A549 (cell line): ENCODE measurements around the gene NFATC4. TPM values are rescaled to one million over a fixed set of nuclear protein-coding genes. Genes with fewer than 3 reads are reported as not detected.

ENCODE experiments used
- ATAC-seq, 2 experiments: fragments of 200-7000 bp in 1 of 2; fragments of >200 bp in 1 of 2; cut with Nextera tagmentation in 1 of 2; cut with Tn5 transposase in 1 of 2; 3 replicates each; pipeline versions ENCODE4 v1.8.0 to v1.9.1; 2018 to 2020; ENCODE audit warnings: mild to moderate bottlenecking in 1 of 2, moderate library complexity in 1 of 2
- CTCF ChIA-PET: fragments of 300-600 bp; sonication (Branson Sonifier 250); formaldehyde crosslinking; extraction: SDS; loops from one replicate; lab custom pipeline; 2021; ENCODE audit warnings: antibody characterized with exemption, inconsistent platforms; lab: Yijun Ruan, JAX
- POLR2A ChIA-PET: fragments of 350-600 bp; formaldehyde crosslinking; extraction: SDS; loops from one replicate; lab custom pipeline; 2021; ENCODE audit warnings: antibody characterized with exemption, inconsistent platforms; lab: Yijun Ruan, JAX
- DNase-seq, 2 experiments: peaks; one replicate each; pipeline versions ENCODE4 v3.0.0 to v3.0.0-alpha.2; 2011 to 2016; ENCODE audit warnings: low read depth in 1 of 2, low spot score in 1 of 2
- FAIRE-seq: peaks from 2 replicates; lab custom pipeline; 2011; peaks lifted over from hg19 to GRCh38; lab: Jason Lieb, UNC
- H3K27ac ChIP-seq, 2 experiments: fragments of >200 bp; sonication (Bioruptor Twin); formaldehyde crosslinking; 3 replicates each; pipeline ENCODE4 v1.5.1; 2016 to 2017
- H3K4me1 ChIP-seq: fragments of >200 bp; sonication (Bioruptor Twin); formaldehyde crosslinking; 3 replicates; pipeline ENCODE4 v1.6.1; 2016
- H3K4me2 ChIP-seq: fragments of >200 bp; sonication (Bioruptor Twin); formaldehyde crosslinking; 3 replicates; pipeline ENCODE4 v1.6.1; 2016
- H3K4me3 ChIP-seq: fragments of >200 bp; sonication (Bioruptor Twin); formaldehyde crosslinking; 3 replicates; pipeline ENCODE4 v1.5.1; 2016
- H3K9me3 ChIP-seq: fragments of >200 bp; sonication (Bioruptor Twin); formaldehyde crosslinking; 3 replicates; pipeline ENCODE4 v1.6.1; 2016
- CHD4 ChIP-seq: fragments of 200-600 bp; sonication (generic); IDR thresholded peaks from 2 replicates; pipeline ENCODE4 v1.6.1; 2016; ENCODE audit warnings: antibody characterized with exemption, mild to moderate bottlenecking, borderline replicate concordance
- E2F6 ChIP-seq: IDR thresholded peaks from 2 replicates; pipeline ENCODE4 v1.6.1; 2012; ENCODE audit warnings: low read depth, borderline replicate concordance
- EHMT2 ChIP-seq: fragments of 200-600 bp; sonication (generic); IDR thresholded peaks from 2 replicates; pipeline ENCODE4 v1.6.1; 2016; ENCODE audit warnings: antibody characterized with exemption, low read depth, mild to moderate bottlenecking, moderate library complexity
- ELK1 ChIP-seq: fragments of 150-350 bp; IDR thresholded peaks from 2 replicates; pipeline ENCODE4 v1.6.1; 2014; ENCODE audit warnings: low read depth, mild to moderate bottlenecking, low read length
- EP300 ChIP-seq, 2 experiments: fragments of >200 bp; sonication (Bioruptor Twin); formaldehyde crosslinking; IDR thresholded peaks; 2 replicates in 1 of 2; 3 replicates in 1 of 2; pipeline ENCODE4 v1.6.1; 2016 to 2017
- FOSB ChIP-seq: fragments of 250-450 bp; sonication (Bioruptor Pico); IDR thresholded peaks from 2 replicates; pipeline ENCODE4 v1.5.0; 2020; ENCODE audit warnings: mild to moderate bottlenecking, moderate library complexity
- FOSL2 ChIP-seq, 2 experiments: fragments of 450-650 bp in 1 of 2; fragments of >200 bp in 1 of 2; sonication (Bioruptor Twin) in 1 of 2; formaldehyde crosslinking; IDR thresholded peaks; 2 replicates each; pipeline versions ENCODE4 v1.5.0 to v1.6.1; 2016 to 2020; ENCODE audit warnings: mild to moderate bottlenecking in 1 of 2, moderate library complexity in 1 of 2
- JUN ChIP-seq, 2 experiments: fragments of >200 bp; sonication (Bioruptor Twin); formaldehyde crosslinking; IDR thresholded peaks; 2 replicates in 1 of 2; 3 replicates in 1 of 2; pipeline ENCODE4 v1.6.1; 2016 to 2017
- KDM5A ChIP-seq: fragments of 200-600 bp; sonication (generic); IDR thresholded peaks from 2 replicates; pipeline ENCODE4 v1.6.1; 2016; ENCODE audit warnings: antibody characterized with exemption, mild to moderate bottlenecking
- NFE2L2 ChIP-seq: fragments of 150-350 bp; conservative IDR thresholded peaks from 2 replicates; pipeline ENCODE4 v1.6.1; 2014; ENCODE audit warnings: low read length
- PHF8 ChIP-seq: fragments of 200-600 bp; sonication (generic); IDR thresholded peaks from 2 replicates; pipeline ENCODE4 v1.6.1; 2016; ENCODE audit warnings: low read depth, mild to moderate bottlenecking, antibody characterized with exemption, moderate library complexity, borderline replicate concordance
- POLR2AphosphoS2 ChIP-seq: conservative IDR thresholded peaks from 2 replicates; pipeline ENCODE4 v1.6.1; 2012; ENCODE audit warnings: low read length, improper control_type of control experiment, inconsistent platforms
- RCOR1 ChIP-seq: fragments of 150-350 bp; IDR thresholded peaks from 2 replicates; pipeline ENCODE4 v1.6.1; 2014; ENCODE audit warnings: antibody characterized with exemption, low read length, low read depth
- SREBF2 ChIP-seq: fragments of 450-650 bp; IDR thresholded peaks from 2 replicates; pipeline ENCODE4 v1.6.1; 2014; ENCODE audit warnings: mild to moderate bottlenecking, moderate library complexity
- USF2 ChIP-seq: fragments of 450-650 bp; IDR thresholded peaks from 2 replicates; pipeline ENCODE4 v1.6.1; 2014; ENCODE audit warnings: antibody characterized with exemption
- ZC3H11A ChIP-seq: fragments of 450-650 bp; IDR thresholded peaks from 2 replicates; pipeline ENCODE4 v1.6.1; 2014; ENCODE audit warnings: antibody characterized with exemption, mild to moderate bottlenecking
- ZNF302 ChIP-seq: fragments of 250-450 bp; sonication (Bioruptor Pico); IDR thresholded peaks from 2 replicates; pipeline ENCODE4 v1.9.0; 2021; ENCODE audit warnings: inconsistent platforms, mild to moderate bottlenecking, moderate library complexity
- ZSCAN20 ChIP-seq: fragments of 250-450 bp; sonication (Bioruptor Pico); IDR thresholded peaks from 2 replicates; pipeline ENCODE4 v1.8.0; 2022; ENCODE audit warnings: mild to moderate bottlenecking, moderate library complexity
- WGBS: methylation state at CpG from one replicate; pipeline ENCODE4 v1.1.6; 2017; ENCODE audit errors: missing lambda C conversion rate; 5-methylcytosine and 5-hydroxymethylcytosine counted together
- polyA plus RNA-seq, 4 experiments: library from polyadenylated mRNA; depleted of rRNA in 3 of 4; stranded (reverse); fragments of >200 nt; fragmentation: RNase III in 1 of 4; extraction: RNeasy Plus Mini Kit Qiagen cat#74134 plus additional on column Dnase treatment in 1 of 4; gene quantifications; 2 replicates in 3 of 4; 3 replicates in 1 of 4; pipeline ENCODE4 v1.2.3, GENCODE V29; 2011 to 2017
- TF ChIP-seq, protein P1 (sequence below): fragments of 250-450 bp; sonication (Bioruptor Pico); IDR thresholded peaks from 2 replicates; pipeline ENCODE4 v1.5.0; 2021; ENCODE audit warnings: mild to moderate bottlenecking, moderate library complexity, borderline replicate concordance
- TF ChIP-seq, protein P2 (sequence below): fragments of >200 bp; sonication (Bioruptor Twin); formaldehyde crosslinking; IDR thresholded peaks from 2 replicates; pipeline ENCODE4 v1.6.1; 2016
- TF ChIP-seq, protein P3 (sequence below): IDR thresholded peaks from 2 replicates; pipeline ENCODE4 v1.6.1; 2012

Gene NFATC4
- polyA plus RNA-seq, 2 of the 4 experiments (the other 2 are of a cell fraction): 0.04 to 0.32 TPM

DNA sequence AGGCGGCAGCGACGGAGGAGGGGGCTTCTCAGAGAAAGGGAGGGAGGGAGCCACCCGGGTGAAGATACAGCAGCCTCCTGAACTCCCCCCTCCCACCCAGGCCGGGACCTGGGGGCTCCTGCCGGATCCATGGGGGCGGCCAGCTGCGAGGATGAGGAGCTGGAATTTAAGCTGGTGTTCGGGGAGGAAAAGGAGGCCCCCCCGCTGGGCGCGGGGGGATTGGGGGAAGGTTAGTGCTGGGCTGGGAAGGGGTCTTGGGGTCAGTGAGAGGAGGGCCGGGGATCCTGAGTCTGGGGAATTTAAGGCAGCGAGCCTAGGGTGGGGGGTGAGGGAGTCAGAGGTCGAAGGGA is 203 bp downstream of the NFATC4 start:
- 36% methylated on average over 9 of the region's 15 CpGs for WGBS
- POLR2A ChIA-PET: no interaction called here
- H3K27ac ChIP-seq: peak overlapping the region in 1 of 2 experiments; percentile 81; a peak in 2 of 6 replicates
- H3K4me1 ChIP-seq: peaks cover 15% of the 10 kb centered on the region
- H3K4me2 ChIP-seq: peak overlapping the region; percentile 69; the same call in 2 of the 3 replicates
- DNase-seq: no peak
- H3K9me3 ChIP-seq: no peaks in the 10 kb centered on the region
- no peak for FAIRE-seq
- no peak for ATAC-seq
- TF ChIP-seq ZNF302 (CRISPR knock-in tag): no peak
- TF ChIP-seq KDM5A: no peak
- TF ChIP-seq NFE2L2: no peak
- TF ChIP-seq, protein P1, sequence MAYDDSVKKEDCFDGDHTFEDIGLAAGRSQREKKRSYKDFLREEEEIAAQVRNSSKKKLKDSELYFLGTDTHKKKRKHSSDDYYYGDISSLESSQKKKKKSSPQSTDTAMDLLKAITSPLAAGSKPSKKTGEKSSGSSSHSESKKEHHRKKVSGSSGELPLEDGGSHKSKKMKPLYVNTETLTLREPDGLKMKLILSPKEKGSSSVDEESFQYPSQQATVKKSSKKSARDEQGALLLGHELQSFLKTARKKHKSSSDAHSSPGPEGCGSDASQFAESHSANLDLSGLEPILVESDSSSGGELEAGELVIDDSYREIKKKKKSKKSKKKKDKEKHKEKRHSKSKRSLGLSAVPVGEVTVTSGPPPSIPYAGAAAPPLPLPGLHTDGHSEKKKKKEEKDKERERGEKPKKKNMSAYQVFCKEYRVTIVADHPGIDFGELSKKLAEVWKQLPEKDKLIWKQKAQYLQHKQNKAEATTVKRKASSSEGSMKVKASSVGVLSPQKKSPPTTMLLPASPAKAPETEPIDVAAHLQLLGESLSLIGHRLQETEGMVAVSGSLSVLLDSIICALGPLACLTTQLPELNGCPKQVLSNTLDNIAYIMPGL (CRISPR knock-in tag): no peak
- no peak for TF ChIP-seq JUN (IDR thresholded peaks at IDR 0.05)
- TF ChIP-seq, all 56 proteins: peak for 0
- CTCF ChIA-PET: interaction anchor here (1.2 kb wide), 1 partner anchor 35 kb away, joined by 4 read pairs; no protein-coding TSS in a partner anchor
- H3K4me3 ChIP-seq: no peak overlapping the region

DNA sequence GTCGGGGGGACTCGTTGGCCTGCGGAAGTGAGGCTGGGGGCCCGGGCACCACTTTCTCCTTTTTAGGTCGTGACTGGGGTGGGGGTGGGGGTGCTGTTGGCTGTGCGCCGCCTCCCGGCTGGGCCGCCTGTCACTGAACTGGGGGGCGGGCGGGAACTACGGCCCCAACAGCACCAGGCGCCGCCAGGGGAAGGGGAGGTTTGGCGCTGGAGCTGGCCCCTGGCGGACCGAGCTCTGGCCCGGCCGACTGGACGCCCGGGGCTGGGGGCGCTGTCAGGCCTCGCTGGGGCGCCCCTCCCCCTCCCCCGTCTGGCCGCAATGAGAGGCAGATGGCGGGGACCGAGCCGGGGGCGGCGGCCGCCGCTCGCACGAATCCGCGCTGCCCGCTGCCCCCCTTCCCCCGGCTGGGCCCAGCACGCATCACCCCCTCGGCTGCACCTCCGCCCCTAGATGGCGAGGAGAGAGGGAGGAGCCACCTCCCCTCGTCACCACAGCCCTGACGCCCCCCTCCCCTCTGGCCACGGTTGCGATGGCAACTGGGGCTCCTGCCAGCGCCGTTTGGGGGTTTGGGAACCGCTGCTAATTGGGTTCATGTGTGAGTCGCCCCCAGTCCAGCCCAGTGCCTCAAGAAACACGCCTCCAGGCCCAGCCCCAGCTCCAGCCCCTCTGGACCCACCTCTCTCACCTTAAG is 723 bp downstream of the NFATC4 start:
- Histone ChIP-seq H3K9me3 (no peaks in the 10 kb centered on the region), H3K4me2 (no peak overlapping the region), H3K27ac (peak overlapping the region in 1 of 2 experiments; percentile 81; a peak in 2 of 6 replicates), H3K4me3 (no peak overlapping the region), H3K4me1 (peaks cover 15% of the 10 kb centered on the region)
- ATAC-seq (no peak), DNase-seq (no peak), FAIRE-seq (no peak)
- CTCF ChIA-PET: interaction anchor here (1.2 kb wide), 1 partner anchor 35 kb away, joined by 4 read pairs; no protein-coding TSS in a partner anchor
- POLR2A ChIA-PET: no interaction called here
- no peak for TF ChIP-seq CHD4
- TF ChIP-seq EP300 (IDR thresholded peaks at IDR 0.05): no peak
- TF ChIP-seq E2F6: no peak
- no peak for TF ChIP-seq PHF8
- TF ChIP-seq ZSCAN20 (CRISPR knock-in tag): no peak
- TF ChIP-seq ELK1: no peak
- no peak for TF ChIP-seq SREBF2
- no peak for TF ChIP-seq FOSB (CRISPR knock-in tag)
- no peak for TF ChIP-seq FOSL2 (IDR thresholded peaks at IDR 0.05)
- TF ChIP-seq FOSL2 (CRISPR knock-in tag; IDR thresholded peaks at IDR 0.05): no peak
- no peak for TF ChIP-seq RCOR1
- TF ChIP-seq, protein P2, sequence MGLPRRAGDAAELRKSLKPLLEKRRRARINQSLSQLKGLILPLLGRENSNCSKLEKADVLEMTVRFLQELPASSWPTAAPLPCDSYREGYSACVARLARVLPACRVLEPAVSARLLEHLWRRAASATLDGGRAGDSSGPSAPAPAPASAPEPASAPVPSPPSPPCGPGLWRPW: no peak
- TF ChIP-seq, protein P3, sequence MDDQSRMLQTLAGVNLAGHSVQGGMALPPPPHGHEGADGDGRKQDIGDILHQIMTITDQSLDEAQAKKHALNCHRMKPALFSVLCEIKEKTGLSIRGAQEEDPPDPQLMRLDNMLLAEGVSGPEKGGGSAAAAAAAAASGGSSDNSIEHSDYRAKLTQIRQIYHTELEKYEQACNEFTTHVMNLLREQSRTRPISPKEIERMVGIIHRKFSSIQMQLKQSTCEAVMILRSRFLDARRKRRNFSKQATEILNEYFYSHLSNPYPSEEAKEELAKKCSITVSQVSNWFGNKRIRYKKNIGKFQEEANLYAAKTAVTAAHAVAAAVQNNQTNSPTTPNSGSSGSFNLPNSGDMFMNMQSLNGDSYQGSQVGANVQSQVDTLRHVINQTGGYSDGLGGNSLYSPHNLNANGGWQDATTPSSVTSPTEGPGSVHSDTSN: no peak
- no peak for TF ChIP-seq USF2
- no peak for TF ChIP-seq ZC3H11A
- no peak for TF ChIP-seq EHMT2
- TF ChIP-seq POLR2AphosphoS2: no peak
- WGBS: 87% methylated on average over 30 of the region's 52 CpGs
